ENCODE results near the gene RAB11FIP3.

DNA sequence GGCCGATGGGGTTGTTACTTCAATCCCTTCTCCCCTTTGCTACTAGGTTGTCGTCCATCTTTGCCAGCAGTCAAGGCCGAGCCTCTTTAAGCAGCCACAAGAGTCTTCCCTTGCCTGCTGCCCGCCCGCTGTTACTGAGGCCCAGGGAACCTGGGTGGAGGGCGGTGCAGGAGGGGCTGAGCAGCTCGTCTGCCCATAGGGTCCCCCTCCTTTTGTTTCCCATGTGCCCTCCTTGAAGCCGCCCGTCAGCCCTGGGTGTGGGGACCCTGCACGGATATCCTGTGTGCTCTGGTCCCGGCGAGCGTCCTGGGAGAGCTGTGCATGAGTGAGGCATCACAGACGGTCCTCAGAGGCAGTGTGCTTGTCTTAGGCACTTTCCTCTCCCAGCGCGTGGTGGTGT, 64.2 kb downstream of the RAB11FIP3 start:
- TF ChIP-seq CTCF (IDR thresholded peaks at IDR 0.05): no peak
- TF ChIP-seq POLR2A (IDR thresholded peaks at IDR 0.05): no peak
- no peak for TF ChIP-seq POLR2AphosphoS5 (IDR thresholded peaks at IDR 0.05)

Data from breast epithelium (tissue), 3 donors.